BLaER1 treated with 17β-estradiol and CSF1 and Interleukin-3, amounts not matched to agents 10 nM and 100 nM (cell line): Measurements from ENCODE around the gene THOC2.
"Not testable (repeated sequence)": the region's sequence is repeated elsewhere in the genome, so short reads cannot be mapped to it uniquely, and the experiment has no call there.

Source experiments
- H3K27ac ChIP-seq, 11 experiments: shearing (Covaris generic); formaldehyde crosslinking; 2 replicates each; pipeline ENCODE4 v1.8.1; 2022
- H3K27me3 ChIP-seq, 11 experiments: shearing (Covaris generic); formaldehyde crosslinking; 2 replicates each; pipeline ENCODE4 v1.8.1; 2022
- H3K36me3 ChIP-seq, 11 experiments: shearing (Covaris generic); formaldehyde crosslinking; 2 replicates each; pipeline ENCODE4 v1.8.1; 2022
- H3K4me1 ChIP-seq, 10 experiments: shearing (Covaris generic); formaldehyde crosslinking; 2 replicates each; pipeline ENCODE4 v1.8.1; 2022
- H3K4me2 ChIP-seq, 11 experiments: shearing (Covaris generic); formaldehyde crosslinking; 2 replicates each; pipeline ENCODE4 v1.8.1; 2022
- H3K4me3 ChIP-seq, 10 experiments: shearing (Covaris generic); formaldehyde crosslinking; 2 replicates each; pipeline ENCODE4 v1.8.1; 2022
- H3K9ac ChIP-seq, 11 experiments: shearing (Covaris generic); formaldehyde crosslinking; 2 replicates each; pipeline ENCODE4 v1.8.1; 2022
- H3K9me3 ChIP-seq, 11 experiments: shearing (Covaris generic); formaldehyde crosslinking; replicated peaks in 1 of 11; 2 replicates each; pipeline ENCODE4 v1.8.1; 2022
- H4K20me1 ChIP-seq, 11 experiments: shearing (Covaris generic); formaldehyde crosslinking; 2 replicates each; pipeline ENCODE4 v1.8.1; 2022
- Cebpa-rat ChIP-seq, 11 experiments: shearing (Covaris generic); IDR thresholded peaks; 2 replicates each; pipeline ENCODE4 v1.8.1; 2022

Gene THOC2

DNA sequence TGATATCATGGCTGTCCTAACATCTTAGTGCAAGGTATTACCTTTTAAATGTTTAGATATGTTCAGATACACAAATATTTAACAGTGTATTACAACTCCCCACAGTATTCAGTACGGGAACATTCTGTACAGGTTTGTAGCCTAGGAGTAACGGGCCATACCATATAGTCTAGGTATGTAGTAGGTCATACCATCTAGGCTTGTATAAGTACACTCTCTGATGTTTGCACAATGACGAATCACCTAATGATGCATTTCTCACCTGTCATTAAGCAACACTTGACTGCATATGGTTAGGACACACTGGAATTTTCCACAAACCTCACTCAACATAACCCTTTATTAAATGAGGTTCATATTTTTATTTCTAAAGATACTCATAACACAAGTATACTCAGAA lies 67.7 kb downstream of the THOC2 start:
- Histone ChIP-seq H3K4me1 (no peaks in the 10 kb centered on the region), H4K20me1 (peaks cover 0 to 6% (median 0%) of the 10 kb centered on the region in 11 experiments; a peak in 4 of 22 replicates), H3K4me3 (no peak overlapping the region), H3K27ac (no peak overlapping the region), H3K9me3 (peaks cover 9 to 42% (median 34%) of the 10 kb centered on the region in 11 experiments; a peak in 21 of 22 replicates), H3K9ac (no peak overlapping the region), H3K27me3 (peaks cover 20 to 77% (median 50%) of the 10 kb centered on the region in 11 experiments; a peak in 21 of 22 replicates), H3K36me3 (peaks cover 46 to 94% (median 66%) of the 10 kb centered on the region in 11 experiments), H3K4me2 (no peak overlapping the region)
- no peak for TF ChIP-seq Cebpa-rat (IDR thresholded peaks at IDR 0.05)

DNA sequence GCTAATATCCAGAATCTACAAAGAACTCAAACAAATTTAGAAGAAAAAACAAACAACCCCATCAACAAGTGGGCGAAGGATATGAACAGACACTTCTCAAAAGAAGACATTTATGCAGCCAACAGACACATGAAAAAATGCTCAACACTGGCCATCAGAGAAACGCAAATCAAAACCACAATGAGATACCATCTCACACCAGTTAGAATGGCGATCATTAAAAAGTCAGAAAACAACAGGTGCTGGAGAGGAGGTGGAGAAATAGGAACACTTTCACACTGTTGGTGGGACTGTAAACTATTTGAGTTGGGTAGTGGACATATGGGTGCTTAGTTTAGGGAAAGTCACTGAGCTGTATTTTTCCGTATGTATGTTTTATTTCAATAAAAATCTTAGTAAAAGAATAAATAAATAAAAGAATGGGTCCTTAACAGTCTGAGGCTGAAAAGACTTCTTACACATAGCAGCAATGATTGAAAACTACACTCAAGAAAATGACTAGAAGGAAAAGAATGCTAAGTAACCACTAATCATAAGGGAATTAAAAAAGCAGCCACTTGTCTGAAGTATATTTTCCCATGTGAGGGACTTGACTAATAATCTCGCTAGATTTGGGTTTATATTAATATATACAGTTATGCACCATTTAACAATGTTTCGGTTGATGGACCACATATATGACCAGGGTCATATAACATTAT lies 68.2 kb downstream of the THOC2 start:
- not testable (repeated sequence) for H3K9ac ChIP-seq, H3K4me2 ChIP-seq, H4K20me1 ChIP-seq, H3K4me3 ChIP-seq, H3K4me1 ChIP-seq, H3K27ac ChIP-seq
- Histone ChIP-seq H3K27me3 (peaks cover 20 to 77% (median 50%) of the 10 kb centered on the region in 11 experiments; a peak in 21 of 22 replicates), H3K36me3 (peaks cover 48 to 93% (median 66%) of the 10 kb centered on the region in 11 experiments), H3K9me3 (peaks cover 9 to 42% (median 34%) of the 10 kb centered on the region in 11 experiments; a peak in 21 of 22 replicates)

DNA sequence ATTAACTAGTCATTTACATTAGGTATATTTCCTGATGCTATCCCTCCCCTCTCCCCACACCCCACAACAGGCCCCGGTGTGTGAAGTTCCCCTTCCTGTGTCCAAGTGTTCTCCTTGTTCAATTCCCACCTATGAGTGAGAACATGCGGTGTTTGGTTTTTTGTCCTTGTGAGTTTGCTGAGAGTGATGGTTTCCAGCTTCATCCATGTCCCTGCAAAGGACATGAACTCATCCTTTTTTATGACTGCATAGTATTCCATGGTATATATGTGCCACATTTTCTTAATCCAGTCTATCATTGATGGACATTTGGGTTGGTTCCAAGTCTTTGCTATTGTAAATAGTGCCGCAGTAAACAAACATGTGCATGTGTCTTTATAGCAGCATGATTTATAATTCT lies 69.1 kb downstream of the THOC2 start:
- H3K9ac ChIP-seq, H3K4me2 ChIP-seq, H3K4me1 ChIP-seq, H3K4me3 ChIP-seq, H3K27ac ChIP-seq: not testable (repeated sequence)
- Histone ChIP-seq H4K20me1 (peaks cover 0 to 11% (median 0%) of the 10 kb centered on the region in 11 experiments; a peak in 4 of 22 replicates), H3K9me3 (peaks cover 9 to 42% (median 34%) of the 10 kb centered on the region in 11 experiments; a peak in 21 of 22 replicates), H3K36me3 (peaks cover 48 to 84% (median 66%) of the 10 kb centered on the region in 11 experiments), H3K27me3 (peaks cover 18 to 77% (median 50%) of the 10 kb centered on the region in 11 experiments)

DNA sequence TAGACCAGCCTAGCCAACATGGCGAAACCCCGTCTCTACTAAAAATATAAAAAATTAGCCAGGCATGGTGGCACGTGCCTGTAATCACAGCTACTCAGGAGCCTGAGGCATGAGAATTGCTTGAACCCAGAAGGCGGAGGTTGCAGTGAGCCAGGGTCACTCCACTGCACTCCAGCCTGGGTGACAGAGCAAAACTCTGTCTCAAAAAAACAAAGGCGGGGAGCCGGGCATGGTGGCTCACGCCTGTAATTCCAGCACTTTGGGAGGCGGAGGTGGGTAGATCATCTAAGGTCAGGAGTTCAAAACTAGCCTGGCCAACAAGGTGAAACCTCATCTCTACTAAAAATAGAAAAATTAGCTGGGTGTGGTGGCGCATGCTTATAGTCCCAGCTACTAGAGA lies 76.3 kb downstream of the THOC2 start:
- H3K4me1 ChIP-seq = peaks cover 0 to 27% (median 0%) of the 10 kb centered on the region in 10 experiments; a peak in 4 of 20 replicates
- H3K4me3 ChIP-seq, H3K9ac ChIP-seq, H3K27ac ChIP-seq: not testable (repeated sequence)
- peaks cover 0 to 25% (median 6%) of the 10 kb centered on the region in 11 experiments; a peak in 6 of 22 replicates for H4K20me1 ChIP-seq
- H3K4me2 ChIP-seq = peak overlapping the region in 2 of 11 experiments; percentile 20 to 21; a peak in 1 of 22 replicates
- H3K36me3 ChIP-seq = peaks cover 13 to 54% (median 43%) of the 10 kb centered on the region in 11 experiments
- H3K27me3 ChIP-seq = peaks cover 38 to 94% (median 83%) of the 10 kb centered on the region in 11 experiments
- H3K9me3 ChIP-seq = peaks cover 0 to 45% (median 22%) of the 10 kb centered on the region in 11 experiments; a peak in 16 of 22 replicates

DNA sequence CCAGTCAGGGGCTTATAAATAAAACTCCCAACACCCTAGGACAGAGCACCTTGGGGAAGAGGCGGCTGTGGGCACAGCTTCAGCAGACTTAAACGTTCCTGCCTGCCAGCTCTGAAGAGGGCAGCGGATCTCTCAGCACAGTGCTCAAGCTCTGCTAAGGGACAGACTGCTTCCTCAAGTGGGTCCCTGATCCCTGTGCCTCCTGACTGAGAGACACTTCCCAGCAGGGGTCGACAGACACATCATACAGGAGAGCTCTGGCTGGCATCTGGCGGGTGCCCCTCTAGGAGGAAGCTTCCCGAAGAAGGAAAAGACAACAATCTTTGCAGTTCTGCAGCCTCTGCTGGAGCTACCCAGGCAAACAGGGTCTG lies 84.1 kb downstream of the THOC2 start:
- H3K27ac ChIP-seq, H3K9ac ChIP-seq, H3K4me2 ChIP-seq, H3K4me3 ChIP-seq: not testable (repeated sequence)
- peaks cover 65 to 98% (median 93%) of the 10 kb centered on the region in 11 experiments for H3K27me3 ChIP-seq
- H3K4me1 ChIP-seq = peaks cover 0 to 16% (median 0%) of the 10 kb centered on the region in 10 experiments; a peak in 2 of 20 replicates
- peaks cover 6 to 40% (median 12%) of the 10 kb centered on the region in 11 experiments; a peak in 12 of 22 replicates for H3K36me3 ChIP-seq
- H4K20me1 ChIP-seq = peaks cover 15 to 56% (median 32%) of the 10 kb centered on the region in 11 experiments; a peak in 20 of 22 replicates
- H3K9me3 ChIP-seq = peaks cover 0 to 18% (median 7%) of the 10 kb centered on the region in 11 experiments; a peak in 9 of 22 replicates

DNA sequence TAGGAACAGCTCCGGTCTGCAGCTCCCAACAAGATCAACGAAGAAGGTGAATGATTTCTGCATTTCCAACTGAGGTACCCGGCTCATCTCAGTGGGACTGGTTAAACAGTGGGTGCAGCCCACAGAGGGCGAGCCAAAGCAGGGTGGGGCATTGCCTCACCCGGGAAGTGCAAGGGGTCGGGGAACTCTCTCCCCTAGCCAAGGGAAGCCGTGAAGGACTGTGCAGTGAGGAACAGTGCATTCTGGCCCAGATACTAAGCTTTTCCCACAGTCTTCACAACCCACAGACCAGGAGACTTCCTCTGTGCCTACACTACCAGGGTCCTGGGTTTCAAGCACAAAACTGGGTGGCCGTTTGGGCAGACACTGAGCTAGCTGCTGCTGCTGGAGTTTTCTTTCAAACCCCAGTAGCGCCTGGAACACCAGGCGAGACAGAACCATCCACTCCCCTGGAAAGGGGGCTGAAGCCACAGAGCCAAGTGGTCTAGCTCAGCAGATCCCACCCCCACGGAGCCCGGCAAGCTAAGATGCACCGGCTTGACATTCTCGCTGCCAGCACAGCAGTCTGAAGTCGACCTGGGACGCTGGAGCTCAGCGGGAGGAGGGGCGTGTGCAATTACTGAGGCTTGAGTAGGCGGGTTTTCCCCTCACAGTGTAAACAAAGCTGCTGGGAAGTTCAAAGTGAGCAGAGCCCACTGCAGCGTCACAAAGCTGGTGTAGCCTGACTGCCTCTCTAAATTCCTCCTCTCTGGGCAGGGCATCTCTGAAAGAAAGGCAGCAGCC lies 84.6 kb downstream of the THOC2 start:
- H3K4me1 ChIP-seq = peaks cover 0 to 16% (median 0%) of the 10 kb centered on the region in 10 experiments; a peak in 2 of 20 replicates
- no peak overlapping the region for H3K4me3 ChIP-seq
- H3K36me3 ChIP-seq = peaks cover 9 to 45% (median 13%) of the 10 kb centered on the region in 11 experiments; a peak in 11 of 22 replicates
- peaks cover 15 to 59% (median 34%) of the 10 kb centered on the region in 11 experiments; a peak in 20 of 22 replicates for H4K20me1 ChIP-seq
- H3K27ac ChIP-seq = no peak overlapping the region
- H3K27me3 ChIP-seq = peaks cover 65 to 99% (median 94%) of the 10 kb centered on the region in 11 experiments
- no peak overlapping the region for H3K9ac ChIP-seq
- no peak for TF ChIP-seq Cebpa-rat (IDR thresholded peaks at IDR 0.05)
- peaks cover 0 to 12% (median 2%) of the 10 kb centered on the region in 11 experiments; a peak in 8 of 22 replicates for H3K9me3 ChIP-seq
- H3K4me2 ChIP-seq = no peak overlapping the region

DNA sequence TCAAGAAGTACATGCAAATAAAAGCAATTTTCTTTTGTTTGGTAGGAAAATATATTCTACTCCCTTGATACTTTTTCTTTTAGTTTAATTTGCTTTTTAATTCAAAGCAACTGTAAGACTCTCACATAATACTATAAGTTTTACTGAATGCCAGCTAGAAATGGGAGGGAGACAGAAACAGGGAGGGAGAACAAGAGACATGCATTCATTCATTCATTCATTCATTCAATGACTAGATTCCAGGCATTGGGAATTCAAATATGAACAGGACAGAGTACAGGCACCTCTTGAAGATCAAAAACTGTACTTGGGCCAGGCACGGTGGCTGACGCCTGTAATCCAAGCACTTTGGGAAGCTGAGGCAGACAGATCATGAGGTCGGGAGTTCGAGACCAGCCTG lies 85.6 kb downstream of the THOC2 start:
- Histone ChIP-seq H3K36me3 (peaks cover 11 to 55% (median 18%) of the 10 kb centered on the region in 11 experiments; a peak in 13 of 22 replicates), H3K27ac (no peak overlapping the region), H3K9me3 (peaks cover 0 to 9% (median 0%) of the 10 kb centered on the region in 11 experiments; a peak in 5 of 22 replicates), H3K4me1 (peaks cover 0 to 14% (median 0%) of the 10 kb centered on the region in 10 experiments; a peak in 2 of 20 replicates), H3K4me3 (no peak overlapping the region), H3K4me2 (no peak overlapping the region), H3K27me3 (peaks cover 67 to 99% (median 91%) of the 10 kb centered on the region in 11 experiments), H3K9ac (no peak overlapping the region), H4K20me1 (peaks cover 15 to 52% (median 34%) of the 10 kb centered on the region in 11 experiments; a peak in 20 of 22 replicates)
- TF ChIP-seq Cebpa-rat (IDR thresholded peaks at IDR 0.05) = no peak

DNA sequence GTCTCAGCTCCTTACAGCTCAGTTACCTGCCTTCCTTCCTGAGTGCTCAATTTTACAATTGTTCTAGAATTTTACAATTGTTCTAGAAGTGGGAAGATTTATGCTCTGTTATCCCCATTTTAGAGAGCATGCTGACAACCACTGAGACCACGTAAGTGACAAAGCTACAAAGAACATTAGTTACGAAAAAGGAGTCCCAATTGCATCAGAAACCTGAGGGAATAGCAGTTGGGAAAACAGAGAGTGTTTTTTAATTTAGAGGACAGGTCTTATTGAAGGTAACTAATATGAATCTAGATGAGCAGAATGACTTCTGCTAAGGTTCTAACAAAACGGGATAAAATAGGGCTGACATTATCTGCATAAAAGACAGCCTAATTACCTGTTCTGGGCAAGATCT lies 103.3 kb downstream of the THOC2 start:
- no peaks in the 10 kb centered on the region for H3K9me3 ChIP-seq
- H3K27me3 ChIP-seq = peaks cover 50 to 100% (median 96%) of the 10 kb centered on the region in 11 experiments
- H3K4me1 ChIP-seq = no peaks in the 10 kb centered on the region
- H3K4me3 ChIP-seq = no peak overlapping the region
- no peak overlapping the region for H3K4me2 ChIP-seq
- H3K36me3 ChIP-seq = peaks cover 44 to 98% (median 74%) of the 10 kb centered on the region in 11 experiments
- H3K27ac ChIP-seq = no peak overlapping the region
- no peak overlapping the region for H3K9ac ChIP-seq
- no peak for TF ChIP-seq Cebpa-rat (IDR thresholded peaks at IDR 0.05)
- H4K20me1 ChIP-seq = peaks cover 0 to 4% (median 0%) of the 10 kb centered on the region in 11 experiments; a peak in 3 of 22 replicates
